ENCODE measurements around the gene LNX1. TPM values are rescaled to one million over a fixed set of nuclear protein-coding genes. Genes with fewer than 3 reads are reported as not detected.

LNX1 gene
- total and polyA plus RNA-seq, 2 donors (not counting 3 experiments of a cell fraction or from before 2014, with no cell fraction given) = 0.72 to 1.3 TPM

DNA sequence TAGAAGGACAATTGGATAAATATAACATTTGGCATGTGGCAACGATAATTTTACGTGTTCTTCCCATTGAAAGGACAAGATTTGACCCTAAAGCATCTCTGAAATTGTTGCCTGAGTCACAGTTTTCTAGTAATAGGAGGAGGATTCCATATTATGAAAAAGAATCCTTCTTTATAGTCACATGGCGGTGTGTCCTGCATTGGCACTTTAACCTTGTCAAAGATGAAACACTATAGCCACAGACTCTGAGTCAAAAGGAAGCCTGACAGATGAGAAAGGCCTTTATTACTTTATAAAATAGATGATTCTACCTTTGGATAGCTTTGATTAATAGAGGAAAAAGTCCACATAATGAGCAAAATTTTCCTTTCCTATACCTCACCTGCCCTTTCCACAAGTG is 11.5 kb downstream of the LNX1 start:
- Histone ChIP-seq H3K4me2 (ENCODE audit: insufficient read depth, low read length) (no peak overlapping the region), H3K9me3 (replicated peaks; ENCODE audit: control insufficient read depth, insufficient read depth, low read length) (no peaks in the 10 kb centered on the region), H3K4me3 (replicated peaks in 1 of 3; ENCODE audit: insufficient read depth in 1 of 3, low read depth in 1 of 3, low read length in 3 of 3) (no peak overlapping the region), H3K79me2 (ENCODE audit: control insufficient read depth, insufficient read depth, low read length) (no peaks in the 10 kb centered on the region), H3K4me1 (ENCODE audit: control insufficient read depth, extremely low read depth, insufficient read depth, low read length) (peaks cover 15% of the 10 kb centered on the region), H3K36me3 (ENCODE audit: control insufficient read depth in 2 of 2, extremely low read depth in 1 of 2, insufficient read depth in 2 of 2, low read length in 2 of 2) (no peaks in the 10 kb centered on the region), H3K9me1 (replicated peaks; ENCODE audit: control insufficient read depth, extremely low read depth, insufficient read depth, low read length) (no peaks in the 10 kb centered on the region), H4K20me1 (replicated peaks; ENCODE audit: control insufficient read depth, extremely low read depth, insufficient read depth, low read length) (no peaks in the 10 kb centered on the region), H3K27ac (ENCODE audit: insufficient read depth, low read depth, low read length) (no peak overlapping the region), H3K27me3 (ENCODE audit: control insufficient read depth in 2 of 2, insufficient read depth in 2 of 2, low read length in 2 of 2) (no peaks in the 10 kb centered on the region), H3K9ac (replicated peaks; ENCODE audit: extremely low read depth, insufficient read depth, low read length) (no peak overlapping the region), H2AFZ (ENCODE audit: low read depth, low read length) (no peak overlapping the region)
- TF ChIP-seq EZH2 (IDR thresholded peaks at IDR 0.05; ENCODE audit: borderline replicate concordance, low read depth, low read length, severe bottlenecking) (no peak), GATA2 (IDR thresholded peaks at IDR 0.05; ENCODE audit: insufficient read depth, insufficient read length, low read depth, low read length) (no peak)
- ChIA-PET POLR2A (no interaction called here), CTCF (interaction anchor here (1.0 to 1.4 kb wide), 2 partner anchors 10 to 21 kb away, joined by 3 read pairs; no protein-coding TSS in a partner anchor)
- no peak for DNase-seq (ENCODE audit: low read depth, low spot score)
- no peak for FAIRE-seq
- intact Hi-C loops (cut with micrococcal nuclease) (no loop called here), dilution Hi-C loops (cut with MboI; ENCODE audit: extremely low pct_ligation_motif_present, low sequenced_read_pairs) (no loop called here)
- no TSS peak for BruUV-seq (replicated peaks)

DNA sequence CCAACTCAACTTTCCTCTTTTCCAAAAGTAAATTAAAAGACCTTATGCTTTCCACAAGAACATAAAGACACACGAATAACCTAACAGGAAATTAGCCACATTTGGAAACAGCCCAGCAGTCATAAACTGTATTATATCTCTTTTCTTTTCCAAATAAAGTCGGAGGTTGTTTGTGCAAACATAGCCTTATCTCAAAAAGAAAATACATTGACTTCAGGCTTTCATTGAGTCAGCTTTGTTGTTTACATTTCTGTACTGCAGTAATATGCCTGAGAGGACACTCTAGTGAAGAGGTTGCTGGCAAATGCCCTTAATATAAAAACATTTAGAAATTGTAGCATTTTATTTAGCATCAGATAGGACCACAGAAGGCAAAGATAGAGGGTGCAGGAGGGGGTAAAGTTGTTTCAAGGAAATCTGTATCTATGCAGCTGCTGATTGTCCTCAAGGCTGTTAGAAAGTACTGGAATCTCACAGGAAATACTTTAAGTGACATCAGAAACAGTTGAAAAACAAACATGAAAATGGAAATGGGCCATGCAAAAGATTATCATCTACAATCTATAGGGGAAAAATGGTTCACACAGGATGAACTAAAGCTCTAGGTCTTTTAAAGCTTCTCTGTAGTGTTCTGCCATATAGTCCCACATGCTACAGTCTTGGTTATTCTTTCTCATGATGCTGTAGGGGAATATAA is 14.5 kb downstream of the LNX1 start:
- Histone ChIP-seq H3K4me2 (ENCODE audit: insufficient read depth, low read length) (peak overlapping the region; percentile 72), H3K9ac (replicated peaks; ENCODE audit: extremely low read depth, insufficient read depth, low read length) (no peak overlapping the region), H3K79me2 (ENCODE audit: control insufficient read depth, insufficient read depth, low read length) (no peaks in the 10 kb centered on the region), H3K9me1 (replicated peaks; ENCODE audit: control insufficient read depth, extremely low read depth, insufficient read depth, low read length) (no peaks in the 10 kb centered on the region), H3K36me3 (ENCODE audit: control insufficient read depth in 2 of 2, extremely low read depth in 1 of 2, insufficient read depth in 2 of 2, low read length in 2 of 2) (no peaks in the 10 kb centered on the region), H2AFZ (ENCODE audit: low read depth, low read length) (peak overlapping the region; percentile 35), H3K9me3 (replicated peaks; ENCODE audit: control insufficient read depth, insufficient read depth, low read length) (no peaks in the 10 kb centered on the region), H3K4me1 (ENCODE audit: control insufficient read depth, extremely low read depth, insufficient read depth, low read length) (peaks cover 36% of the 10 kb centered on the region), H3K27ac (ENCODE audit: insufficient read depth, low read depth, low read length) (peak overlapping the region; percentile 40), H4K20me1 (replicated peaks; ENCODE audit: control insufficient read depth, extremely low read depth, insufficient read depth, low read length) (no peaks in the 10 kb centered on the region), H3K4me3 (replicated peaks in 1 of 3; ENCODE audit: insufficient read depth in 1 of 3, low read depth in 1 of 3, low read length in 3 of 3) (no peak overlapping the region), H3K27me3 (ENCODE audit: control insufficient read depth in 2 of 2, insufficient read depth in 2 of 2, low read length in 2 of 2) (no peaks in the 10 kb centered on the region)
- dilution Hi-C loops (cut with MboI; ENCODE audit: extremely low pct_ligation_motif_present, low sequenced_read_pairs) = no loop called here
- DNase-seq (ENCODE audit: low read depth, low spot score) (peak; percentile 90), FAIRE-seq (peak; percentile 89)
- POLR2A ChIA-PET = interaction anchor here (0.6 to 0.7 kb wide), 2 partner anchors 22 to 58 kb away, joined by 3 to 5 read pairs; no protein-coding TSS in a partner anchor
- intact Hi-C loops (cut with micrococcal nuclease) = loop anchor here (1.0 to 2.0 kb wide), 4 partner anchors 15 to 36 kb away; no protein-coding TSS in a partner anchor
- no TSS peak for BruUV-seq (replicated peaks)
- TF ChIP-seq FOS (IDR thresholded peaks at IDR 0.05; ENCODE audit: borderline replicate concordance, insufficient read depth, low read length) (peak; percentile 50), MYC (IDR thresholded peaks at IDR 0.05; ENCODE audit: low read depth, low read length) (no peak), EZH2 (IDR thresholded peaks at IDR 0.05; ENCODE audit: borderline replicate concordance, low read depth, low read length, severe bottlenecking) (no peak), POLR2A (IDR thresholded peaks at IDR 0.05; ENCODE audit: low read depth, low read length) (peak; percentile 35), JUN (IDR thresholded peaks at IDR 0.05; ENCODE audit: borderline replicate concordance, insufficient read depth, insufficient read length, low read depth) (no peak), GATA2 (IDR thresholded peaks at IDR 0.05; ENCODE audit: insufficient read depth, insufficient read length, low read depth, low read length) (peak; percentile 85), POLR2AphosphoS5 (IDR thresholded peaks at IDR 0.05; ENCODE audit: insufficient read depth, low read depth, low read length) (no peak)
- TF ChIP-seq, protein P1, sequence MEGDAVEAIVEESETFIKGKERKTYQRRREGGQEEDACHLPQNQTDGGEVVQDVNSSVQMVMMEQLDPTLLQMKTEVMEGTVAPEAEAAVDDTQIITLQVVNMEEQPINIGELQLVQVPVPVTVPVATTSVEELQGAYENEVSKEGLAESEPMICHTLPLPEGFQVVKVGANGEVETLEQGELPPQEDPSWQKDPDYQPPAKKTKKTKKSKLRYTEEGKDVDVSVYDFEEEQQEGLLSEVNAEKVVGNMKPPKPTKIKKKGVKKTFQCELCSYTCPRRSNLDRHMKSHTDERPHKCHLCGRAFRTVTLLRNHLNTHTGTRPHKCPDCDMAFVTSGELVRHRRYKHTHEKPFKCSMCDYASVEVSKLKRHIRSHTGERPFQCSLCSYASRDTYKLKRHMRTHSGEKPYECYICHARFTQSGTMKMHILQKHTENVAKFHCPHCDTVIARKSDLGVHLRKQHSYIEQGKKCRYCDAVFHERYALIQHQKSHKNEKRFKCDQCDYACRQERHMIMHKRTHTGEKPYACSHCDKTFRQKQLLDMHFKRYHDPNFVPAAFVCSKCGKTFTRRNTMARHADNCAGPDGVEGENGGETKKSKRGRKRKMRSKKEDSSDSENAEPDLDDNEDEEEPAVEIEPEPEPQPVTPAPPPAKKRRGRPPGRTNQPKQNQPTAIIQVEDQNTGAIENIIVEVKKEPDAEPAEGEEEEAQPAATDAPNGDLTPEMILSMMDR (IDR thresholded peaks at IDR 0.05; ENCODE audit: extremely low read depth in 1 of 2, insufficient read depth in 1 of 2, low read depth in 1 of 2, low read length in 2 of 2) = no peak
- TF ChIP-seq, protein P2, sequence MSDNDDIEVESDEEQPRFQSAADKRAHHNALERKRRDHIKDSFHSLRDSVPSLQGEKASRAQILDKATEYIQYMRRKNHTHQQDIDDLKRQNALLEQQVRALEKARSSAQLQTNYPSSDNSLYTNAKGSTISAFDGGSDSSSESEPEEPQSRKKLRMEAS (IDR thresholded peaks at IDR 0.05; ENCODE audit: insufficient read depth, insufficient read length) = no peak
- CTCF ChIA-PET = interaction anchor here (0.8 to 1.4 kb wide), 6 partner anchors 16 to 657 kb away, joined by 3 to 8 read pairs (median 5); no protein-coding TSS in a partner anchor

Data from endothelial cell of umbilical vein (primary cell).